ENCODE measurements around the gene PPP3CB.

DNA sequence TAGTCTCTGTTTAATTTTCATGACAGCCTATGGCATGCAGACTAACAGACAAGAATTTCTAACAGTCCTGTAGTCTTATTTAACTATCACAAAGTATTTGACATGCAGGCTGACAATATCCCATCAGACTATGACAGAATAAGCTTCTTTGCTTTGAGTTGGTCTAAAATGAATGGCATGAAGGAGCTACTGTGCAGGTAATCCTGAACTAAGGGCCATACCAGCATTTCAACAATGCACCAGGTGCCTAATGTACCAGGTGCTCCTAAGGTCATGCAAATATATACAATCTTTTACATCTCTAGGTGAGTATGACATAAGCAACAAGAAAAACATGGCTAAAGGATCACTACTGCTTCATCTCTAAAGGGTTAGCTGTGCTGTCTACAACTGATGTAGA lies 48.9 kb downstream of the PPP3CB start:
- TF ChIP-seq TAF1 (IDR thresholded peaks at IDR 0.05; ENCODE audit: borderline replicate concordance, insufficient read depth, low read length) (no peak), POLR2AphosphoS5 (IDR thresholded peaks at IDR 0.05; ENCODE audit: low read depth, low read length) (no peak), SIN3A (IDR thresholded peaks at IDR 0.05; ENCODE audit: borderline replicate concordance, insufficient read depth, low read length) (no peak), FOXP2 (optimal IDR thresholded peaks at IDR 0.05; ENCODE audit: borderline replicate concordance, extremely low read depth, extremely low read length, insufficient read depth) (no peak)
- TF ChIP-seq, protein P1, sequence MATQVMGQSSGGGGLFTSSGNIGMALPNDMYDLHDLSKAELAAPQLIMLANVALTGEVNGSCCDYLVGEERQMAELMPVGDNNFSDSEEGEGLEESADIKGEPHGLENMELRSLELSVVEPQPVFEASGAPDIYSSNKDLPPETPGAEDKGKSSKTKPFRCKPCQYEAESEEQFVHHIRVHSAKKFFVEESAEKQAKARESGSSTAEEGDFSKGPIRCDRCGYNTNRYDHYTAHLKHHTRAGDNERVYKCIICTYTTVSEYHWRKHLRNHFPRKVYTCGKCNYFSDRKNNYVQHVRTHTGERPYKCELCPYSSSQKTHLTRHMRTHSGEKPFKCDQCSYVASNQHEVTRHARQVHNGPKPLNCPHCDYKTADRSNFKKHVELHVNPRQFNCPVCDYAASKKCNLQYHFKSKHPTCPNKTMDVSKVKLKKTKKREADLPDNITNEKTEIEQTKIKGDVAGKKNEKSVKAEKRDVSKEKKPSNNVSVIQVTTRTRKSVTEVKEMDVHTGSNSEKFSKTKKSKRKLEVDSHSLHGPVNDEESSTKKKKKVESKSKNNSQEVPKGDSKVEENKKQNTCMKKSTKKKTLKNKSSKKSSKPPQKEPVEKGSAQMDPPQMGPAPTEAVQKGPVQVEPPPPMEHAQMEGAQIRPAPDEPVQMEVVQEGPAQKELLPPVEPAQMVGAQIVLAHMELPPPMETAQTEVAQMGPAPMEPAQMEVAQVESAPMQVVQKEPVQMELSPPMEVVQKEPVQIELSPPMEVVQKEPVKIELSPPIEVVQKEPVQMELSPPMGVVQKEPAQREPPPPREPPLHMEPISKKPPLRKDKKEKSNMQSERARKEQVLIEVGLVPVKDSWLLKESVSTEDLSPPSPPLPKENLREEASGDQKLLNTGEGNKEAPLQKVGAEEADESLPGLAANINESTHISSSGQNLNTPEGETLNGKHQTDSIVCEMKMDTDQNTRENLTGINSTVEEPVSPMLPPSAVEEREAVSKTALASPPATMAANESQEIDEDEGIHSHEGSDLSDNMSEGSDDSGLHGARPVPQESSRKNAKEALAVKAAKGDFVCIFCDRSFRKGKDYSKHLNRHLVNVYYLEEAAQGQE (IDR thresholded peaks at IDR 0.05; ENCODE audit: insufficient read depth in 1 of 2, low read depth in 2 of 2, low read length in 2 of 2): no peak
